Inflammatory macrophage treated with lipopolysaccharide for 1 hour (primary cell): ENCODE measurements around the gene TMEM101.
A peak's percentile ranks its signal among the peaks of the same experiment; 100 is the strongest.
"Not testable (repeated sequence)": the region's sequence is repeated elsewhere in the genome, so short reads cannot be mapped to it uniquely, and the experiment has no call there.

ENCODE experiments used
- DNase-seq, 2 donors: peaks; one replicate each; pipeline ENCODE4 v3.0.0-alpha.2; 2020 to 2022

Gene TMEM101

DNA sequence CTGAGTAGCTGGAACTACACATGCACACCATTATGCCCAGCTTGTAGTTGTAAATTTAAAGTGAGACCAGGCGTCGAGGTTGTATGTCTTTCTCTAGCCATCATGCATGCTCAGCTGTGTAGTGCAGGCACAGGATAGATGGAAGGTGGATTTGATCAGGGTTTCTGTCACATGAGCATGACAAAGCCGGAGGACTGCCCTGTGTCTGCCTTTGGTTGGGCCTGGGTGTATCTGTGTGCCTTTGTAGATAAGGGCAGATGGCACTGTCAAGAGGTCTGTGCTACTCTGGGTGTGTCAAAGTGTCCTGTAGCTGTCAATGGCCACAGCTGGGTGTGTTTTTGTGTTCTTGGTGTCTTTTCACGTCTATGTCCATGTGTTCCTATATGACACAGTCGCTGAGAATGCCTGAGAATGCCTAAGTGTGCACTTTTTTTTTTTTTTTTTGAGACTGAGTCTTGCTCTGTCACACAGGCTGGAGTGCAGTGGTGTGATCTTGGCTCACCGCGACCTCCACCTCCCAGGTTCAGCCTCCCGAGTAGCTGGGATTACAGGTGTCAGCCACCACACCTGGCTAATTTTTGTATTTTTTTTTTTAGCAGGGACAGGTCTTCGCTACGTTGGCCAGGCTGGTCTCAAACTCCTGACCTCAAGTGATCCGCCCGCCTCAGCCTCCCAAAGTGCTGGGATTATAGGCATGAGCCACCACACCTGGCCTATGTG is 14.5 kb downstream of the TMEM101 start:
- no peak for DNase-seq

DNA sequence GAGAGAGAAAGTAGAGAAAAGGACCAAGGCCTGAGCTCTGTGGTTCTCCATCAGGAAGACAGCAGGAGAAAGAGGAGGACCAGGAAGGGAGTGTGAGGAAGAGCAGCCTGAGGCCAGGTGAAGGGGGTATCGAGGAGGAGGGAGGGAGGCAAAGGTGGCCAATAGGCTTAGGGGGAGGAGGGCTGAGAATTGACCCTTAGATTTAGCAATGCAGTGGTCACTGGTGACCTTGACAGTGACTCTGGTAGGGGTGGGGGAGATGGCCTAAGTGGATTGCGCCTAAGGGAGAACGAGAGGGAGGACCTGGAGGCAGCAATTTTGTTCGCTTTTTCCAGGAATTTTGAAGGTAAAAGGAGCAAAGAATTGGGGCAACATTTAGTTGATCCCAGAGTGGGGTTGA is 15.7 kb downstream of the TMEM101 start:
- no peak for DNase-seq

DNA sequence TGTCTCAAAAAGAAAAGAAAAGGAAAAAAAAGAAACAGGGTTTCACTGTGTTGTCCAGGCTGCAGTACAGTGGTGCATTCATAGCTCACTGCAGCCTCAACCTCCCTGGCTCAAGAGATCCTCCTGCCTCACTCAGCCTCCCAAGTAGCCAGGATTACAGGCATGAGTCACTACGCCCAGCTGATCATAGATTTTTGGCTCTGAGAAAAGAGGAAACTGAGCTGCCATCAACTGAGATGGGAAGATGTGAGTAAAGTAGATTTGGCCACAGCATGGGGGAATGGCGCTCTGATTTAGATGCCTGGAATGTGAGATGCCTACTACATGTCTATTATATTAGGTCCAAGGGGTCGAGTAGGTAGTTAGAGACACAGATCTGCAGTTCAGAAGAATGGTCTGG is 16.2 kb downstream of the TMEM101 start:
- peak; percentile 43 to 50 for DNase-seq

DNA sequence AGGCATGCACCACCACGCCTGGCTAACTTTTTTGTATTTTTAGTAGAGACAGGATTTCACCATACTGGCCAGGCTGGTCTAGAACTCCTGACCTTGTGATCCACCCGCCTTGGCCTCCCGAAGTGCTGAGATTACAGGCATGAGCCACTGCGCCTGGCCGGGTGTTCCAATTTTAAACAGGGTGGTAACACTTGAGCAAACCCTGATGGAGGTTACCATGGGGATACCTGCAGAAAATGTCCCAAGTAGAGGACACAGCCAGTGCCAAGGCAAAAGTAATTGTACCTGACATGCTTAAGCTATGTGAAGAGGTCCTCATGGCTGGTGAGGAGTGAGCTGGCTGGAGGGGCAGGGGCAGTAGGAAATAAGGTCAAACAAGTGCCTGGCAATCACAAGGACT is 17.6 kb downstream of the TMEM101 start:
- not testable (repeated sequence) for DNase-seq

DNA sequence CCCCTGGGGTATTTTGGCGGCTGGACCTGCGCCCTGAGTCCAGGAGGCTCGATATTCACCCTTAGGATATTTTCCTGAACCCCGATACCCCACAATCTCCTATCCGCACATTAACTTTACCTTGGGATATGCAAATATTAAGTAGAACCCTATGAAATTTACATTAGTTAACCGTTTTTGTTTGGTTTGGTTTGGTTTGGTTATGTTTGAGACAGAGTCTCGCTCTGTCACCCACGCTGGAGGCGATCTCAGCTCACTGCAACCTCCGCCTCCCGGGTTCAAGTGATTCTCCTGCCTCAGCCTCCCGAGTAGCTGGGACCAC is 19.7 kb downstream of the TMEM101 start:
- DNase-seq = no peak

DNA sequence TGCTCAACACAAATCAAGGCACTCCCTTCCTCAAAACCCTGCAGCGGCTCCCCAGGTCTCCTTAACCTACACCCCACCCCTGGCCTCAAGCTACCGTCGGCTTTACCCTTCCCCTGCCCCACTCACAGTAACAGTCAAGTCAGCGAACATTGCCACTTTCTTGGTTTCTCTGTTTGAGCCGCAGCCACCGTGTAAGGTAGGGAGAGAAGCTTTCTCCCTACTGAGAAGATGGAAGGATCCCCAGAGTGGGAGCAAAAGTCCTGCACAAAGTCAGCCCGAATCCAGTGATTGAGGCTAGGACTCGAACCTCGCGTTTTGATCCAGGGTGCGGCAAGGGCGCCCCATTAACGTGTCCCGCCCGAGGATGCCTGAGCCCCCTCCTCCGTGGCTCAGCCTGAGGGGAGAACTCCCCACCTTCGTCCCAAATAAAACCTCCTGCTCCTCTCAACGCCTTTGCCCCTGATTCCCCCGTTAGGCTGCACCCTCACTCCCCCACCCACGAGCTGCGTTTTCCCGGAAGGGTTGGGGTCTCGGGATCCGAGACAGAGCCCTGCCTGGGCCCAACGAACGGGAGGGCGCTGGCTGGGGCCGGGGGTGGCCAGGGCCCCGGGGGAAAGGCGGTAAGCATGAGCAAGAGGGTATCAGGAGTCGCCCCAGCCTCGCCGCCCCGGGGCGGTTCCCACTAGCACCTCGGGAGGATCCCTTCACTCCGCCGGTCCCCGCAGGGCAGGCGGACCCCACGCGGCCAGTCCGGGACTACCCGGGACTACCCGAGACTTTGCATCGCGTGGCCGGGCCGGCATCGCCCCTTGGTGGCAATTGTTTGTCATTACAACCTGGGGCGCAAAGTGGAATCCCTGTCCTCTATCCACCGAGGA is 20.3 kb downstream of the TMEM101 start:
- DNase-seq = peak; percentile 52 to 82

DNA sequence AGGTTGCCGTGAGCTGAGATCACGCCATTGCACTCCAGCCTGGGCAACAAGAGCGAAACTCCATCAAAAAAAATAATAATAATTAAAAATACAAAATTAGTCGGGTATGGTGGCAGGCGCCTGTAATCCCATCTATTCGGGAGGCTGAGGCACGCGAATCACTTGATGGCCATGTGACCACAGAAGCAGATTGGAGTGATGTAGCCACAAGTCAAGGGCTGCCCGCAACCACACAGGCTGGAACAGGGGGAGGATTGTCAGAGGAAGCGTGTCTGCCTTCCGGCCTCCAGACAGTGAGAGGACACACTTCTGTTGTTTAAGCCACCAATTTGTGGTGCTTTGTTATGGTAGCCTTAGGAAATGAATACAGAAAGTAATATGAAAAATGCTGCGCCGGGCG is 22.1 kb downstream of the TMEM101 start:
- no peak for DNase-seq

DNA sequence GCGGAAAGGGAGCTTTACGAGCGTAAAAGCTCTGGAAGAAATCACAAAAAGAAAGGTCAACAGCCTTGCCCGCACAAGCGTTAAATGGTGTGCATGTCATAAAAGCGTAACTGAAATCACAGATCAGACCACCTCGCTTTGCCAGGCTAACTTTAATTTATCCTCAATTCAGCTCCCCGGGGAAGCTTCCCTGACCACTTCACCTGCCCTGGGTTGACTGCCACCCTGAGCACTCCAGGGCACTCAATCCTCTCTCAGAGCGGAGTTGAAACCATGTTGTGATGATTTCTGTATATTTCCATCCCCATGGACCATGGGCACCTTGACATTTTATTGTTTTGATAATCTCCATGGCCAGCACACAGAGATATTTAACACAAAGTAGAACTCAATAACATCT is 26.5 kb downstream of the TMEM101 start:
- no peak for DNase-seq

DNA sequence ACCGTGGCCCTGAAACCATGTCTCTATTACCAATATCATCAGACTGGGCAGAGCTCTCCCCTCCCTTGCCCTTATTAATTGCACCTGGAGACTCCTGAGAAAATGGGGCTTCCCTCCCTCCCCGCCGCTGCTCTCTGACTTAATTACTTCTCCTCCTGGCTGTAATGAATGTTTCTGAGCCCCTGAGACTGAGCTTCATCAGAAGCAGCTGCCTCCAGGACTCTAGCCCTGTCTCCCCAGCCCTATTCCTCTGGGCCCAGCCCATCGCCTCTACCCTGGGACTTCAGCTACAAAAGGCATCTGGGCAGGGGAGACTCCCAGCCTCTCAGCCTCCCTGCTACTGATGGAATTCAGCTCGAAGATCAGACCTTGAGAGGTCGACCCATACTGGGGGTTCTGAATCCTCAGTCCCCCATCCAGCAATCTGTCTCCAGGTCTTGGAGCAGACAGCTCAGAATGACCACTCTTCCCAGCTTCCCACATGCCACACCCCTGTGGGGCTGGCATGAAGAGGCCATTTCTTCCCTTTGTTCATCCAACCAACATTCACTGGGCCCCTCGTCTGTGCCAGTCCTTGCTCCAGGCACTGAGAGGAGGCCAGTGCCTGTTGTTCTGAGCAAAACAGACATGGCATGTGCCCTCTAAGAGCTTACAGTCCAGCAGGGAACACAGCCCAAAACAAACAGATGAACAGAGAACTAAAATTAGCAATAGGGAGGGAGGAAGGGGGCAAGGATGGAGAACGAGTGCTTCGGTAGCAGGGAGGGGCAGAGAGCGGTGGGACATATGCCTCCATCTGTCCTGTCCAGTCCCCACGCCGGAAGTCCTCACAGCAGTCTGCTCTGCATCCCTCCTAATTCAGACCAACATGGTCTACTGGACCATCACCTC is 27.4 kb downstream of the TMEM101 start:
- DNase-seq = no peak

DNA sequence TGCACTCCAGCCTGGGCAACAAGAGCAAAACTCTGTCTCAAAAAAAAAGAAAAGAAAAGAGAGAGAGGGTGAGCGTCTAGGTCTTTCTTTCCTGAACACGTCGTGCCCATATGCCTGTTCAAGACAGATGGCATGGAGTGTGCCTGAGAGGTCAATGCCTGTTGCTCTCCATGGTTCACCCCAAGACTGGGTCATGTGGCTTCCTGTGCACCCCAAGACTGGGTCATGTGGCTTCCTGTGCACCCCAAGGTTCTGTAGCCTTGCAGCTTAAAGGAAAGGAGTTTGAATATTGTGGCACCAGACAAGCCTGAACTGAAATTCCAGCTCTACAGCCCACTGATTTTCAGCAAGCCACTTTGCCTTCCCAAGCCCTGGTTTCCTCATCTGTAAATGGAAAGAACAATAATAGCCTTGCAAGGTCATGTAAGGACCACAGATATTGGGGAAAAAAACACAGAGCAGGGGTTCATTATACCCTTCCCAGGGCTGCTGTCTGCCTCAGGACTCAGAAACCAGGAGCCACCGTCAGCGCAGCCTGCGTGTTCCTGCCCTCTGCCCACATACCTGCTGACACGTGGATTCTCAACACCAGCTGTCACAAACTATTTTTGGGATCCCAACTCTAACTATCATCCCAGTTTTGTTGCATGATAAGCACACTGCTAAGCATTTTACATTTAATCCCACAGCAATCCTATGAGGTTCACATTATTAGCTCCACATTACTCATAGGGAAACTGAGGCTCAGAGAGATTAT is 28.4 kb downstream of the TMEM101 start:
- no peak for DNase-seq

DNA sequence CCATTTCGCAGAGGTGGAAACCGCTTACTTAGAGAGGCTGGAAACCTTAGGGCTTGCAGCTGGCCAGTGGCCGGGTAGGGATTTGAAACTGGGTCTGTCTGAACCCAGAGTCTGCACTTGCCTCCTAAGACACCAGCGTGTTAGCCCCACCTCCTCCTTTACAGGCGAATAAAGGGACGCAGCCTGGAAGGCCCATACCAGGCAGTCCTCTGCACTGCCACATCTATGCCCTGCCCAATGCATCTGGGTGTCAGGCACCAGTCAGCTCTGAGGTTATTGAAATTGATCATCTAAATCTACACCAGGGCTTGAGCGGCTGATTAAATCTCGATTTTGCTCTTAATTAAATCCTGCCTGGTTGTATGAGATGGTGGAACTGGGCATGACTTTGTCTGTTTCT is 30.2 kb downstream of the TMEM101 start:
- DNase-seq = no peak

DNA sequence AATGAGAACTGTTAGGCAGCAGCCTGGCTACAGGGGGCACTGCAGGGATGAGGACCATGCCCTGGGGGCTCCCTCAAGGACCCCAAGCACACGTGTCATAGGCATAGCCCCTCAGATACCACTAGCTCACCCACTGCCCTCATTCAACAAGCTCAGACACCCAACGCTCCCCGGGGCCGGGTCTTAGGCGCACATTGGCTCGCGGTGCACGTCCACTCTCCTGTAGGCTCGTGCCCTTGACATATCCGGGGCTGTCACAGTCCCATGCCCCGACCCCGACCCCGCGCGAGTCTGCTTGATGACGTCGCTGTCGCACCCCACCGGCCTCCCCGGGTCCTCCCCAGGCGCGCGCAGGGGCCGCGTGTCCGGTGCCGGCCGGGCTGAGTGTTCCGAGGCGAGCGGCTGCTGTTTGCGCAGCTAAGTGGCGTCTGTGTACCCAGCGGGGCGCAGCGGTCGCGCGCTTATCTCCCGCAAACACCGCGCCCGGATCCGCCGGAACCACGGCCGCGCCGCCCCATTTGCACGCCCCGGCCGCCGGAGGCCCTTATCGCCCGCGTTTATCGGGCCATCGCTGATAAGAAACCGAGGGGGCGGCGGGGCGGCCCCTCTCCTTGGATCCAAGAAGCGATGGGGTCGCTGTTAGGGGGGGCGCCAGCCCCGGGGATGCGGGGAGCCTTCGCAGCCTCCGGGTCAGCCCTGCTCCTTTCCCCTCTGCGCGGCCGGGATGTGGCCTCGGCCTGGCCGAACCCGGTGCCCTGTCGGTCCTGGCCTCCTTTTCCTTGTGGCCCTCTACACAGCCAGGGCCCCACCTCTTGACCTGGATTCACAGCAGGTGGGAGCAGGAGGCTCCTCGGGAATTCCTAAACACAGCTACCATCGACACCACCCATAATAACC is 31.0 kb downstream of the TMEM101 start:
- no peak for DNase-seq

DNA sequence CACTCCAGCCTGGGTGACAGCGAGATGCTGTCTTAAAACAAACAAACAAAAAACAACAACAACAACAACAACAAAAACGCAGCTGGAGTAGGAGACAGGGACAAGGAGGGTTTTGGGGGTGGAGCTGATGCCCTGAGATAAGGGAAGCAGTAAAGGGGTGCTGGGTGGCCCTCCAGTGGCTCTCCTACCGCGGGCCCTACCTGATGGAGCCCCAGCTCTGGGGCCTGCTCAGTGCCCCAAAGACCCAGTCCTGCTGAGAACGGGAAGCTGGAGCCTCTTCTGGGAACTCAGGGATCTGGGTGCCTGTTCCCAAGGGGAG is 31.6 kb downstream of the TMEM101 start:
- DNase-seq = no peak

DNA sequence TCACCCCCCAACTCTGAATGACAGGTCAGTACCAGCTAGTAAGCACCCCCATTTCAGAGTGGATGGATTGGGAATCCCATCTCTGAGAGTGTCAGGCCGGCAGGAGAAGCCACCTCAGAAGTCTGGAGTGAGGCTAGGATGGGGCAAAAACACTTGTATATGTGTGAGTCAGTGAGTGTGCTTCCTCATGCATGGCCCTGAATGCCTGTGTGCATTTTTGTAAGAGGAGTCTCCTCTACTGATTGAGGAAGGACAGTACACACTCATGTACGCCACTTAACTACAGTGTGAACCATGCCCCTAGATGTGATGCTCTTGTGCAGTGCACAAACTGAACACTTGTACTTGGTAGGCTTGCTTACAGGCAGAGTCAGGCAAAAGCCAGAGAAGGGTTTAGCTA is 32.6 kb downstream of the TMEM101 start:
- no peak for DNase-seq

DNA sequence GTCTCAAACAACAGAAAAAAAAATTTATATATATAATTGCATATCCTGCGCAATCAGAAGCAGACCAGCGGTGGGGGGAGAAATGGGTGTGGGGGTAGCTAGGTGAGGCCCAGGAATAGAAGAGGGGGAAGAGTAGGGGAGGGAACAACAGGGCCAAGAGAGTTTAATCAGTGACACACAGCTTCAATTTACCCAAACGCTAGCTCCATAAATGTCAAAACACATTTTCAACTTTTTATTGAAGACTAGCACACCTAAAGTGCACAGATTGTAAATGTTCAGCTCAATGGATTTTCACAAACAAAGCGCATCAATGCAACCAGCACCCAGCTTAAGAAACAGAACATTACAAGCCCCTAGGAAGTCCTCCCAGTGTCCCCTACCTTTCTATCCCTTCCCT is 35.1 kb downstream of the TMEM101 start:
- no peak for DNase-seq

DNA sequence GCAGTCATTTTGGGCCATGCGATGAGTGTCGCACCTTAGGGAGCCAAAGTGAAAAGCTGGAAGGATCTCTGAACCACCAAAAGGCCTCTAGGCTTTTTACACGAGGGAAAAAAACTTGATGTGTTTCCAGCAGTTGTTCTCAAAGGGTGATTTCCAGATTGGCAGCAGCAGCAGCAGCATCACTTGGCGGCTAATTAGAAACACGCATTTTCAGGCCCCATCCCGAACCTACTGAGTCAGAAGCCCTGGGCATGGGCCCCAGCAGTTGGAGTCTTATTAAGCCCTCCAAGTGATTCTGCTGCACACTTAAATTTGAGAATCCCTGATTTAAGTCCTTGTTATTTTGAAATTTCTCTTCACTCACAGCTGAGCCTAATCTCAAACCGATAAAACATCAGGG is 35.8 kb downstream of the TMEM101 start:
- no peak for DNase-seq

DNA sequence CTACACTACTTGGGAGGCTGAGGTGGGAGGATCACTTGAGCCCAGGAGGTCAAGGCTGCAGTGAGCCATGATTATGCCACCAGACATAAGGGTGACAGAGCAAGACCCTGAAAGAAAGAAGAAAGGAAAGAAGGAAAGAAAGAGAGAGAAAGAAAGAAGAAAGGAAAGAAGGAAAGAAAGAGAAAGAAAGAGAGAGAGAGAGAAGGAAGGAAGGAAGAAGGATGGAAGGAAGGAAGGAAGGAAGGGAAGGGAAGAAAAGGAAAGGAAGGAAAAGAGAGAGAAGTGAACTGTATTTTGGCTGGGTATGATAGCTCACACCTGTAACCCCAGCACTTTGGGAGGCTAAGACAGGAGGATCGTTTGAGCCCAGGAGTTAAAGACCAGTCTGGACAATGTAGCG is 36.7 kb downstream of the TMEM101 start:
- no peak for DNase-seq

DNA sequence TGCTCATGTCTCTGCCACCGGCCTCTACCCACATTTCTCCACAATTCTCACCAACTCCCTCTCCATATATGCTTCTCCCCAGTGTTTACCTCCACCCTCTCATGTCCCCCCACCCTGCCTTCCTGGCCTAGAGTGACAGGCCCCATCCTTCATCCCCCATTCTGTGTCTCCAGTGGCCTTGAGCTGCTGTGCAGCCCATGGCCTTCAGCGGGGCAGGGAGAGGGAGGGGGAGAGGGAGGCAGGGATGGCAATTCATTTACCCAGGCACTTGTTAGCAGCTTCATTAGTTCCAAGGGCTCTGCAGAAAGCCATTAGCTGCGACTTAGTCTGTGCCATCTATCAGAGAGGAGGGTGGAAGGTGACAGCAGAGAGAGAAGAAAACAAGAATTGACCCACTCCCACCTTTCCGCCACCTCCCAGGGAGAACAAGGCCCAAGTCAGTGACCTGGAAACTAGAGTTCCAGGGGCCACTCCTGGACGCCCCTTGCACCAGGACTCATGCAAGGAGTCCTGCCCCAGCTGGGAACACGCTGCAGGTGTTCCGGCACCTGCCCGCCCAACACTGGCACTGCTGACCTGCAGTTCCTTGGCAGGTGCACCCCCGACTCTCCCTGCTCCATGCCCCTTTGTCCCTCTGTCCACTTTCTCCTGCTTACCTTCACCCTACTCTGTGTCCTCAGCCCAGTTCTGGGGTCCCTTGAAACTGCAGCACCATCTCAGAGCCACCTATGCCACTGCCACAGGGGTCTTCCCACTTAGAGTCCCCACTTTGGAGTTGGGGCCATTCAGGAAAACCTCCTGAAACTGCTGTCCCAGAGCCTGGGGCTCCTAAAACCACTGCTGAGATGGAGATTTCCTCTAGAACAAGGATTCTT is 37.6 kb downstream of the TMEM101 start:
- no peak for DNase-seq

DNA sequence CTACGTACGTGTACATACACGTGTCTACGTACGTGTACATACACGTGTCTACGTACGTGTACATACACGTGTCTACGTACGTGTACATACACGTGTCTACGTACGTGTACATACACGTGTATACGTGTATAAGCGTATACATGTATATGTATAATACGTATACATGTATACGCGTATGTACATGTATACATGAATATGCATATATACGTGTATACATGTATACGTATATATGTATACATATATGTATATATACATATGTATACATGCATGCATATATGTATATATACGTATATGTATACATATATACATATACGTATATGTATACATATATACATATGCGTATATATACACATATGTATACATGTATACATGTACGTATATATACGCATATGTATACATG is 38.9 kb downstream of the TMEM101 start:
- no peak for DNase-seq

DNA sequence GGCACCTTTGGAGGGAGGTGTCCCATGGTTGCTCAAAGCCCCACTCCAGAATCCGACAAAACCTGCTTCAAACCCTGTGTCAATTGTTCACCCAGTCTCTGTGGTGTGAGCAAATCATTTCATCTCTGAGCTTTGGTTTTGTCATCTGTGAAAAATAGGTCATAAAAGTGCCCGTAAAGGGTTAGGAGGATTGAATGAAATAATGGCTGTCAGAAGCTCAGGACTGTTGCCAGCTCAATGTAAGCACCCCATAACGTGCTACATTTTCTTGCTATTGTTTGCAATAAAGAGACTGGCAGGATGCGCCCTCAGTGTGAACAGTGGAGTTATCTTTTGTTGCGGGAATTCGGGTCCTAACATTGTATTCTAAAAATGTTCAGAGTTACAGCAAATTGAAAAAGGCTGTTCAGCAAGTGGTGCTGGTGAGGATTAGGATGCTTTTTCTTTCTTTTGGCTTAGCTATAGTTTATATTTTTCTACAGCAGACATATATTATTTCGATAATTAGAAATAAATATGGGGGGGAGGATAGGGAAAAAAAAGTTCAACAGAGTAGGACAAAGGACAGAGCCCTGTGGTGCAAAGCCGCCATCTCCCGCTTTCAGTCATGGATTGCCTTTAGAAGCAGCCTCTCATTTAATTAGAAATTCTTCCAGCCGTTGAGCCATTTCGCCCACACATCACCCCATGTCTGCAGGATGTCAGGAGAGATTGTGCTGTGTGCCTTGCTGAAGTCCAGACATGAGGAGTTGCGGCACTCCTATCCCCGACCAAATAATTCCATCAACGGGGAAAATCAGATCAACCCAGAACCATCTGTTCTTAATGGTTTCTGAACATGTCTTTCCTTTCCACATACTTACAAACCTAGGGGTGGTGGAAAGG is 40.1 kb downstream of the TMEM101 start:
- DNase-seq = no peak
